H9 (cell line): ENCODE data around the gene IGF2R. TPM values are rescaled to one million over a fixed set of nuclear protein-coding genes. Genes with fewer than 3 reads are reported as not detected.

Source experiments
- DNase-seq: peaks from one replicate; pipeline ENCODE4 v3.0.0-alpha.2; 2017
- H2AFZ ChIP-seq: one replicate; pipeline ENCODE4 v1.6.1; 2013; ENCODE audit warnings: mild to moderate bottlenecking, low read length, control low read depth, moderate library complexity
- H2AK5ac ChIP-seq: 2 replicates; pipeline ENCODE4 v1.6.1; 2013; ENCODE audit warnings: low read length, control low read depth, mixed read lengths; ENCODE audit not compliant: insufficient read length
- H2BK120ac ChIP-seq: one replicate; pipeline ENCODE4 v1.6.1; 2013; ENCODE audit warnings: low read depth, mild to moderate bottlenecking, low read length, control low read depth, inconsistent platforms; ENCODE audit not compliant: poor library complexity, severe bottlenecking
- H2BK12ac ChIP-seq: 2 replicates; pipeline ENCODE4 v1.6.1; 2013; ENCODE audit warnings: low read length, control low read depth, mixed read lengths, low read depth; ENCODE audit not compliant: insufficient read length
- H2BK15ac ChIP-seq: 2 replicates; pipeline ENCODE4 v1.6.1; 2013; ENCODE audit warnings: low read depth, low read length, control low read depth
- H2BK20ac ChIP-seq: one replicate; pipeline ENCODE4 v1.6.1; 2013; ENCODE audit warnings: low read depth, mild to moderate bottlenecking, low read length, control low read depth, inconsistent platforms; ENCODE audit not compliant: poor library complexity, severe bottlenecking
- H2BK5ac ChIP-seq: 2 replicates; pipeline ENCODE4 v1.6.1; 2013; ENCODE audit warnings: low read length, control low read depth, mixed read lengths; ENCODE audit not compliant: insufficient read length
- H3K14ac ChIP-seq: 2 replicates; pipeline ENCODE4 v1.6.1; 2013; ENCODE audit warnings: low read length, control low read depth; ENCODE audit not compliant: insufficient read depth
- H3K18ac ChIP-seq: 2 replicates; pipeline ENCODE4 v1.6.1; 2013; ENCODE audit warnings: low read depth, mild to moderate bottlenecking, mixed read lengths, low read length, control low read depth; ENCODE audit not compliant: insufficient read length
- H3K23ac ChIP-seq: 2 replicates; pipeline ENCODE4 v1.6.1; 2013; ENCODE audit warnings: low read length, control low read depth, mixed read lengths, low read depth; ENCODE audit not compliant: insufficient read length
- H3K23me2 ChIP-seq: 2 replicates; pipeline ENCODE4 v1.6.1; 2013; ENCODE audit warnings: low read depth, mild to moderate bottlenecking, mixed read lengths, low read length, control low read depth; ENCODE audit not compliant: insufficient read length, poor library complexity, severe bottlenecking
- H3K27ac ChIP-seq: 2 replicates; pipeline ENCODE4 v1.5.1; 2013; ENCODE audit warnings: low read length, control low read depth, mixed read lengths, low read depth; ENCODE audit not compliant: insufficient read length
- H3K27me3 ChIP-seq: 2 replicates; pipeline ENCODE4 v1.6.1; 2013; ENCODE audit warnings: low read length, control low read depth, inconsistent platforms; ENCODE audit not compliant: insufficient read depth
- H3K4ac ChIP-seq: 2 replicates; pipeline ENCODE4 v1.6.1; 2013; ENCODE audit warnings: low read depth, mild to moderate bottlenecking, control low read depth, inconsistent platforms, low read length, moderate library complexity
- H3K4me1 ChIP-seq: 2 replicates; pipeline ENCODE4 v1.6.1; 2013; ENCODE audit warnings: low read length, control low read depth, inconsistent platforms; ENCODE audit not compliant: insufficient read depth
- H3K4me2 ChIP-seq: 2 replicates; pipeline ENCODE4 v1.6.1; 2013; ENCODE audit warnings: low read length, control low read depth, mixed read lengths; ENCODE audit not compliant: insufficient read length, insufficient read depth
- H3K56ac ChIP-seq: 2 replicates; pipeline ENCODE4 v1.6.1; 2013; ENCODE audit warnings: low read depth, mild to moderate bottlenecking, mixed read lengths, low read length, control low read depth; ENCODE audit not compliant: insufficient read length
- H3K79me1 ChIP-seq: 2 replicates; pipeline ENCODE4 v1.6.1; 2013; ENCODE audit warnings: low read depth, mild to moderate bottlenecking, moderate library complexity, low read length, control low read depth, inconsistent platforms; ENCODE audit not compliant: insufficient read depth, poor library complexity, severe bottlenecking
- H3K79me2 ChIP-seq: 2 replicates; pipeline ENCODE4 v1.6.1; 2013; ENCODE audit warnings: low read length, control low read depth, inconsistent platforms; ENCODE audit not compliant: insufficient read depth
- H3K9ac ChIP-seq: 2 replicates; pipeline ENCODE4 v1.6.1; 2013; ENCODE audit warnings: low read length, control low read depth, mixed read lengths; ENCODE audit not compliant: insufficient read length; ENCODE audit errors: extremely low read depth
- H3K9me3 ChIP-seq: one replicate; pipeline ENCODE4 v1.6.1; 2013; ENCODE audit warnings: low read depth, low read length, inconsistent platforms; ENCODE audit not compliant: control insufficient read depth
- H3T11ph ChIP-seq: one replicate; pipeline ENCODE4 v1.6.1; 2013; ENCODE audit warnings: mild to moderate bottlenecking, low read length, control low read depth, inconsistent platforms
- H4K20me1 ChIP-seq: one replicate; pipeline ENCODE4 v1.6.1; 2013; ENCODE audit not compliant: control insufficient read depth, insufficient read length, insufficient read depth
- H4K5ac ChIP-seq: 2 replicates; pipeline ENCODE4 v1.6.1; 2013; ENCODE audit warnings: low read depth, mild to moderate bottlenecking, mixed read lengths, low read length, control low read depth; ENCODE audit not compliant: insufficient read length
- H4K8ac ChIP-seq: replicated peaks from 2 replicates; pipeline ENCODE4 v1.6.1; 2013; ENCODE audit warnings: low read length, control low read depth, mixed read lengths, low read depth; ENCODE audit not compliant: insufficient read length
- H4K91ac ChIP-seq: 2 replicates; pipeline ENCODE4 v1.6.1; 2013; ENCODE audit warnings: low read depth, mild to moderate bottlenecking, moderate library complexity, mixed read lengths, low read length, control low read depth; ENCODE audit not compliant: insufficient read length
- H3K27ac Mint-ChIP-seq, 3 experiments: 2 replicates in 2 of 3; 3 replicates in 1 of 3; pipeline ENCODE4 v1.8.0; 2020 to 2021; ENCODE audit warnings: mixed read lengths in 3 of 3, mild to moderate bottlenecking in 1 of 3, moderate library complexity in 1 of 3
- H3K27me3 Mint-ChIP-seq: 2 replicates; pipeline ENCODE4 v1.8.0; 2021; ENCODE audit warnings: low read depth, mild to moderate bottlenecking, moderate library complexity, mixed read lengths
- H3K36me3 Mint-ChIP-seq, 3 experiments: 2 replicates in 2 of 3; 3 replicates in 1 of 3; pipeline ENCODE4 v1.8.0; 2020 to 2021; ENCODE audit warnings: low read depth in 3 of 3, mixed read lengths in 3 of 3; ENCODE audit not compliant: insufficient read depth in 1 of 3
- H3K4me1 Mint-ChIP-seq, 2 experiments: 2 replicates each; pipeline ENCODE4 v1.8.0; 2020; ENCODE audit warnings: mixed read lengths in 2 of 2
- H3K4me3 Mint-ChIP-seq, 2 experiments: 2 replicates in 1 of 2; 3 replicates in 1 of 2; pipeline ENCODE4 v1.8.0; 2020 to 2021; ENCODE audit warnings: mild to moderate bottlenecking in 2 of 2, mixed read lengths in 2 of 2, moderate library complexity in 1 of 2
- H3K9me3 Mint-ChIP-seq, 2 experiments: 2 replicates in 1 of 2; 3 replicates in 1 of 2; pipeline ENCODE4 v1.8.0; 2020; ENCODE audit warnings: mild to moderate bottlenecking in 2 of 2, mixed read lengths in 2 of 2, moderate library complexity in 1 of 2
- WGBS: extraction: QIAGEN DNeasy Blood & Tissue Kit; methylation state at CpG from one replicate; pipeline ENCODE4 v1.1.7; 2013; ENCODE audit warnings: missing lambda C conversion rate, low lambda C conversion rate, mixed read lengths; ENCODE audit not compliant: insufficient read length; ENCODE audit errors: extremely low coverage; 5-methylcytosine and 5-hydroxymethylcytosine counted together
- total RNA-seq: library from RNA; stranded (reverse); gene quantifications from 2 replicates; pipeline ENCODE4 v1.2.1, GENCODE V29; 2021
- TF ChIP-seq, protein P1 (sequence below): fragments of 200-600 bp; sonication (generic); conservative IDR thresholded peaks from 3 replicates; pipeline ENCODE4 v1.8.0; 2021; ENCODE audit warnings: antibody characterized with exemption, mild to moderate bottlenecking

IGF2R gene
- total RNA-seq, 1 experiment from 2014 or later: 66.7 TPM

DNA sequence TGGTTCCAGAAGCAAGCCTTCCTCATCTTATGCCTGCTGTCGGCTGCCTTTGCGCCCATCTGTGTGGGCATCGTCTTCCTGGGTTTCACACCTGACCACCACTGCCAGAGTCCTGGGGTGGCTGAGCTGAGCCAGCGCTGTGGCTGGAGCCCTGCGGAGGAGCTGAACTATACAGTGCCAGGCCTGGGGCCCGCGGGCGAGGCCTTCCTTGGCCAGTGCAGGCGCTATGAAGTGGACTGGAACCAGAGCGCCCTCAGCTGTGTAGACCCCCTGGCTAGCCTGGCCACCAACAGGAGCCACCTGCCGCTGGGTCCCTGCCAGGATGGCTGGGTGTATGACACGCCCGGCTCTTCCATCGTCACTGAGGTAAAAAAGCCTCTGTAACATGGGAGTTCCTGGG lies 153.1 kb downstream of the IGF2R start:
- no peak for DNase-seq
- Histone ChIP-seq H3K79me2 (no peaks in the 10 kb centered on the region), H3K9ac (no peak overlapping the region), H3K56ac (no peak overlapping the region), H3K4me2 (no peak overlapping the region), H3K79me1 (no peaks in the 10 kb centered on the region), H3K18ac (no peak overlapping the region), H3K27me3 (no peaks in the 10 kb centered on the region), H2AFZ (no peak overlapping the region), H2BK15ac (no peak overlapping the region), H3K14ac (no peak overlapping the region; the same call in 1 of the 2 replicates), H2BK20ac (no peak overlapping the region), H2BK12ac (no peak overlapping the region), H3K4me1 (no peaks in the 10 kb centered on the region), H3T11ph (no peak overlapping the region), H3K9me3 (peaks cover 14% of the 10 kb centered on the region), H2BK120ac (no peak overlapping the region), H3K23ac (no peak overlapping the region), H3K23me2 (no peaks in the 10 kb centered on the region), H3K27ac (no peak overlapping the region), H4K8ac (no peak overlapping the region), H4K91ac (no peak overlapping the region), H3K4ac (no peak overlapping the region), H4K5ac (no peak overlapping the region), H2BK5ac (no peak overlapping the region), H4K20me1 (no peaks in the 10 kb centered on the region), H2AK5ac (no peak overlapping the region)
- Mint-ChIP-seq H3K9me3 (peaks cover 20 to 21% of the 10 kb centered on the region in 2 experiments; a peak in 4 of 5 replicates), H3K36me3 (peaks cover 17 to 24% (median 20%) of the 10 kb centered on the region in 3 experiments), H3K4me3 (no peak overlapping the region), H3K4me1 (no peaks in the 10 kb centered on the region), H3K27ac (no peak overlapping the region), H3K27me3 (no peaks in the 10 kb centered on the region; the same call in 1 of the 2 replicates)
- no CpG with 5 or more reads among the region's 14 CpGs for WGBS
- TF ChIP-seq, protein P1, sequence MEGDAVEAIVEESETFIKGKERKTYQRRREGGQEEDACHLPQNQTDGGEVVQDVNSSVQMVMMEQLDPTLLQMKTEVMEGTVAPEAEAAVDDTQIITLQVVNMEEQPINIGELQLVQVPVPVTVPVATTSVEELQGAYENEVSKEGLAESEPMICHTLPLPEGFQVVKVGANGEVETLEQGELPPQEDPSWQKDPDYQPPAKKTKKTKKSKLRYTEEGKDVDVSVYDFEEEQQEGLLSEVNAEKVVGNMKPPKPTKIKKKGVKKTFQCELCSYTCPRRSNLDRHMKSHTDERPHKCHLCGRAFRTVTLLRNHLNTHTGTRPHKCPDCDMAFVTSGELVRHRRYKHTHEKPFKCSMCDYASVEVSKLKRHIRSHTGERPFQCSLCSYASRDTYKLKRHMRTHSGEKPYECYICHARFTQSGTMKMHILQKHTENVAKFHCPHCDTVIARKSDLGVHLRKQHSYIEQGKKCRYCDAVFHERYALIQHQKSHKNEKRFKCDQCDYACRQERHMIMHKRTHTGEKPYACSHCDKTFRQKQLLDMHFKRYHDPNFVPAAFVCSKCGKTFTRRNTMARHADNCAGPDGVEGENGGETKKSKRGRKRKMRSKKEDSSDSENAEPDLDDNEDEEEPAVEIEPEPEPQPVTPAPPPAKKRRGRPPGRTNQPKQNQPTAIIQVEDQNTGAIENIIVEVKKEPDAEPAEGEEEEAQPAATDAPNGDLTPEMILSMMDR: no peak
